Cardiac septum (tissue), 1 donor: Measurements from ENCODE around the gene MOB3B. TPM values are rescaled to one million over a fixed set of nuclear protein-coding genes. Genes with fewer than 3 reads are reported as not detected.

Source experiments
- DNase-seq: peaks from one replicate; pipeline ENCODE4 v3.0.0-alpha.2; 2020; ENCODE audit warnings: low spot score
- intact Hi-C: fragments of 100-400 bp; cut with DNase I; formaldehyde crosslinking; loops from one replicate; pipeline ENCODE4 v1.14.0; 2022
- long read RNA-seq: library from polyadenylated mRNA; unstranded; transcript quantifications from one replicate; pipeline ENCODE4 v2.0.0, GENCODE V29; 2021
- total RNA-seq: library from RNA; stranded (reverse); fragmentation: NEBNext Ultra II Directional; extraction: Animal tissue kit (Norgen Biotek cat#: 25700); gene quantifications from one replicate; pipeline ENCODE4 v1.2.1, GENCODE V29; 2021
- donor health status: DM: no; HTN: no; CAD: no.

Gene MOB3B
- 0.51 TPM for total RNA-seq
- long read RNA-seq = 0 reads

- peak; percentile 94 for DNase-seq
- intact Hi-C loops = loop anchor here (1.0 to 10.0 kb wide), 2 partner anchors 55 to 196 kb away; no protein-coding TSS in a partner anchor
Measured at GRCh38 chr9:27529316-27530278, at the start of gene MOB3B. TSS of gene MOB3B (minus strand) at chr9:27529814. CDS start at chr9:27455550, 74,264 bp downstream.

DNA sequence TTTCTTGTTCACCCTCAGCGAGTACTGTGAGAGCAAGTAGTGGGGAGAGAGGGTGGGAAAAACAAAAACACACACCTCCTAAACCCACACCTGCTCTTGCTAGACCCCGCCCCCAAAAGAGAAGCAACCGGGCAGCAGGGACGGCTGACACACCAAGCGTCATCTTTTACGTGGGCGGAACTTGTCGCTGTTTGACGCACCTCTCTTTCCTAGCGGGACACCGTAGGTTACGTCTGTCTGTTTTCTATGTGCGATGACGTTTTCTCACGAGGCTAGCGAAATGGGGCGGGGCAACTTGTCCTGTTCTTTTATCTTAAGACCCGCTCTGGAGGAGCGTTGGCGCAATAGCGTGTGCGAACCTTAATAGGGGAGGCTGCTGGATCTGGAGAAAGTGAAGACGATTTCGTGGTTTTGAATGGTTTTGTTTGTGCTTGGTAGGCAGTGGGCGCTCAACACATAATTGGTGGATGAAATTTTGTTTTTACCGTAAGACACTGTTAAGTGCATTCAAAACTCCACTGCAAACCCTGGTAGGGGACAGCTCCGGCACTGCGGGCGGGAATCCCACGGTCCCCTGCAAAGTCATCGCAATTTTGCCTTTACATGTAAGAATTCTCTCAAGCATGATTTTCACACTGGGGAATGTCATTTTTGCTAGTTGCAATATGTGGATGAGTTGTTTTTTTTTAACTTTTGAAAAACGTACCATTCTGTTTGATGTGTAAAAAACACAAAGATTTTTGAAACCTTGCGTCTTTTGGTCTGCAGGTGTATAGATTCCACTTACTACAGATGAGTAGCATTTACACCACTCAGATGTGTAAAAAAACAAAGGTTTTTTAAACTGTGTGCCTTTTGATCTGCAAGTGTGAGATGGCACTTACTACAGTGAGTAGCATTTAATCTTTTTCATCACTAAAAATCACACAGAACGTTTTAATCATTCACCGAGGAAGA is 44.3 kb upstream of the MOB3B start:
- peak; percentile 97 for DNase-seq
- intact Hi-C loops = loop anchor here (5.0 kb wide), 1 partner anchor 622 kb away; no protein-coding TSS in a partner anchor

DNA sequence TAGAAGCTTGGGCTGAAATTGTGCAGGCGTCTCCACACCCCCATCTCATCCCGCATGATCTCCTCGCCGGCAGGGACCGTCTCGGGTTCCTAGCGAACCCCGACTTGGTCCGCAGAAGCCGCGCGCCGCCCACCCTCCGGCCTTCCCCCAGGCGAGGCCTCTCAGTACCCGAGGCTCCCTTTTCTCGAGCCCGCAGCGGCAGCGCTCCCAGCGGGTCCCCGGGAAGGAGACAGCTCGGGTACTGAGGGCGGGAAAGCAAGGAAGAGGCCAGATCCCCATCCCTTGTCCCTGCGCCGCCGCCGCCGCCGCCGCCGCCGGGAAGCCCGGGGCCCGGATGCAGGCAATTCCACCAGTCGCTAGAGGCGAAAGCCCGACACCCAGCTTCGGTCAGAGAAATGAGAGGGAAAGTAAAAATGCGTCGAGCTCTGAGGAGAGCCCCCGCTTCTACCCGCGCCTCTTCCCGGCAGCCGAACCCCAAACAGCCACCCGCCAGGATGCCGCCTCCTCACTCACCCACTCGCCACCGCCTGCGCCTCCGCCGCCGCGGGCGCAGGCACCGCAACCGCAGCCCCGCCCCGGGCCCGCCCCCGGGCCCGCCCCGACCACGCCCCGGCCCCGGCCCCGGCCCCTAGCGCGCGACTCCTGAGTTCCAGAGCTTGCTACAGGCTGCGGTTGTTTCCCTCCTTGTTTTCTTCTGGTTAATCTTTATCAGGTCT is 43.5 kb upstream of the MOB3B start, which contains the start of gene C9orf72:
Gene C9orf72, minus strand, starts transcription at position 564 of the 716 bp plus-strand sequence. CDS start 6,361 bp downstream, outside the sequence.
- intact Hi-C loops = loop anchor here (5.0 kb wide), 1 partner anchor 621 kb away; no protein-coding TSS in a partner anchor
- peak; percentile 94 for DNase-seq

GRCh38 chr9:27572566-27572917 is 42.9 kb upstream of the MOB3B start:
- peak; percentile 83 for DNase-seq
- intact Hi-C loops = loop anchor here (5.0 kb wide), 1 partner anchor 620 kb away; no protein-coding TSS in a partner anchor

GRCh38 chr9:27572061-27572460 is 42.4 kb upstream of the MOB3B start:
- intact Hi-C loops = loop anchor here (5.0 kb wide), 1 partner anchor 620 kb away; no protein-coding TSS in a partner anchor
- DNase-seq = no peak

- intact Hi-C loops = loop anchor here (5.0 kb wide), 1 partner anchor 619 kb away; no protein-coding TSS in a partner anchor
Measured at GRCh38 chr9:27571011-27571410, 41.4 kb upstream of the MOB3B start.

GRCh38 chr9:27569406-27569805 is 39.8 kb upstream of the MOB3B start:
- intact Hi-C loops = no loop called here
- no peak for DNase-seq

More at GRCh38 chr9:27571011-27571410, 41.4 kb upstream of the MOB3B start:
- DNase-seq = no peak

DNA sequence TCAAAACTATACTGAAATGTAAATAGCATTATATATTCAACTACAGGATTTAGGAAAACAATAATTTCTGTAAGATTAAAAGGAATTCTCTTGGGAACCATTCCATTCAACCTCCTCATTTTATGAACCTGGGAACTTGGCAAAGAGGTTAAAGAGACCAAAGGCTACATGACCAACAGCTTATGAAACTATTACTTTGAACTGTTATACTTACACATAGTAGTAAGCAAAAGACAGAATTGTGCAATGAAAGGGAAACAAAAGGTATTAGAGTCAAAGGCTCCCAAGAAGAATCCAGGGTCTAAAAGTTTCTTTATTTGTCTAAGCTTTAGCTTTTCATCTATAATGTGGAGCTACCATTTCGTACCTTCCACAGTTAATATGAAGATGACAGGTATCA is 36.5 kb upstream of the MOB3B start:
- no peak for DNase-seq
- intact Hi-C loops = no loop called here

GRCh38 chr9:27565696-27566095 is 36.1 kb upstream of the MOB3B start:
- DNase-seq = no peak
- intact Hi-C loops = no loop called here

- DNase-seq = no peak
- intact Hi-C loops = no loop called here
Measured at GRCh38 chr9:27564670-27565069, 35.1 kb upstream of the MOB3B start.

- intact Hi-C loops = no loop called here
- no peak for DNase-seq
Measured at GRCh38 chr9:27563738-27564430, 34.3 kb upstream of the MOB3B start.

DNA sequence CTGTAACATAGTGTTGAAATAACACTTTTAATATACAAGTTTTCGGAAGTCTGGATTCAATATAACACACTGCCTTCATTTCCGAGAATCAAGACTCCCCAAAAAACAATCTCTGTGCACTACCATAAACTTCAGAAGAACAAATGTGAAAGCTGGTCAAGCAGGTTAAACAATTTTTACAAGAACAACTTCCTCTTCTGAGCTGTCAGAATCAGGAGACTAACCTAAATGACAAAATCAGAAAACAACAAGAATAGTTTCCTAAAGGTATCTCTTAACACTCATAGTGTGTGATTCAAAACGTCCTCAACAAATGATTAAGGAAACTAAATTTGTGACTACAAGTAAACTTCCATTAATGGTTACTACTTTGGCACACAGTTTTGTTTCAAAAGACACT is 32.1 kb upstream of the MOB3B start:
- intact Hi-C loops = no loop called here

DNA sequence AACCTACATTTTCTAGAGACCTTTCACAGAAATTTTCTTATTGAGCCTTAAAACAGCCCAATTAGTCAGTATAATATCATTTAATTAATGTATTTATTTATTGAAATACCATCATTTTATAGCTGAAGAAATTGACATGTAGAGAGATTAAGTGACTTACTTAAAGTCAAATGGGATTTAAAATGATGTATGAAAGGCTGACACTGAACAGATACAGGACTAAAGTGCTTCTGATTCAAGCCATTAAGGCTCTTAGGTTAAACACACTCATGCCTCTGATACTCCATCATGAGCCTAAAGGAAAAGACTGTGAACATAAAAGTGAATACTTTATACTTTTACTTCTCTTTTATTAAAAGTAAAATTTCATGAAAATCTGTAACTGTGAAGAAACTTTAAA is 30.8 kb upstream of the MOB3B start:
- no peak for DNase-seq
- intact Hi-C loops = no loop called here

More for the DNA sequence above, 32.1 kb upstream of the MOB3B start:
- DNase-seq = no peak

DNA sequence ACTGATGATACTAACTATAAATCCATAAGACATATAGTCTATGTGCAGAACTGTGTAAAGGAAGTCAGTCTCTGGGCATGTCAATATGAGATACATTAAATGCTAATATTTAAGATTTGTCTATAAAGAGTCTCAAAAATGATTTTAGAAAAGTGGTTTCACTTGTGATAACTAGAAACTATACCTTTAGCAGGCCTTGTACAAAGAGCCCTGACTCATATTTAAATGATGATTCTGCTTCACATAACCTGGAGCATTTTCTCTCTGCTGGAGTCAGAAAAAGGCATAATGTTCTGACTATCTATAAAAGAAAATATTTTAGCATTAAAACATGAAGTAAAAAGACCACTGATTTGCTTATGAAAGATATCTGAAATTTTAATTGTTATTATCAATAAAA is 28.7 kb upstream of the MOB3B start:
- intact Hi-C loops = no loop called here
- DNase-seq = no peak

- DNase-seq = no peak
- intact Hi-C loops = no loop called here
Measured at GRCh38 chr9:27556470-27556869, 26.9 kb upstream of the MOB3B start.

DNA sequence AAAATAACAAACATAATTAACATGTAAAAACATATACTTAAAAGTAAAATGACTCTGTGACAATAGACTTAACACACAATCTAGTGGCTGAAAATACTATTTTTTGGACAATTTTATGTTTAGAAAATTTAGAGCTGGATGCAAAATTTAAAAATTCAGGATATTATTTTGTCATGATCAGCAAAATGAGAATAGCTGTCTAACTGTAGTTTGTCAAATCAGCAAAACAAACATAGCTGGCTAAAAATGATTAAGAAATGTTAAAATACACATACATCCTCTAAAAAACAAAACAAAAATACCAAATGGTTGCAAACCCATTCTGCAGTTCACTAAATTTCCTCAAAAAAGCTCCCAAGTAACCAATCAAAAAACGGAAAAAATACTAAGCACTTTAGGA is 25.1 kb upstream of the MOB3B start:
- intact Hi-C loops = no loop called here

DNA sequence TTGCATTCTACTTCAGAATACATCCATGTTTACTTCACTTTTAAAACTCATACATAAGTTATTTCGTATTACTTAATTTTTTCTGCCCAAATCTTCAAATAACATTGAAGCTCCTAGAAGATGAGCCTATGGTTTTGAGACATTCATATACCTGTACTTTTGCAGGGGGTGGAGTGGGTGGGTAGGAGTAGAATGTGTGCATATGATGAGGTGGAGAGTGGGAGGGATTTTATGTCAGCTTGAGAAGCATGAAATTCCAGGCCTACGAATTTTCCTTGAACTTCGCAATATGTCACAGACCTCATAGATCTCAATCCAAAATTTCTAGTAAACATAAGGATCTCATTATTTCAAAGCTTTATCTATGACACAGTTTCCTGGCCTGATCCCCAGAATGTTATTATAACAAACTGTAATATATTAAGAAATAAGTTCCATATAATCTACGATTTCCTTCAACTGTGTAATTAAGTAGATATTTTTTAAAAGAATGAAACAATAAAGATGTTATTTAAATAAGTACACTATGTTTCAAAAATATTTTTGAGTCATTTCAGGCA is 19.7 kb upstream of the MOB3B start:
- DNase-seq = no peak
- intact Hi-C loops = no loop called here

More for the DNA sequence above, 25.1 kb upstream of the MOB3B start:
- no peak for DNase-seq
